Hepatocyte (in vitro differentiated cells): ENCODE data around the gene DLG2. TPM values are rescaled to one million over a fixed set of nuclear protein-coding genes. Genes with fewer than 3 reads are reported as not detected.

Experiments used
- DNase-seq: peaks from one replicate; pipeline ENCODE4 v3.0.0-alpha.2; 2016; ENCODE audit warnings: low spot score
- H2AFZ ChIP-seq: fragments of 200-600 bp; sonication (generic); 2 replicates; pipeline ENCODE4 v1.6.0; 2016; ENCODE audit warnings: antibody characterized with exemption, mild to moderate bottlenecking
- H3K27ac ChIP-seq: fragments of 200-600 bp; sonication (generic); 2 replicates; pipeline ENCODE4 v1.5.1; 2016; ENCODE audit warnings: mild to moderate bottlenecking
- H3K27me3 ChIP-seq: fragments of 200-600 bp; sonication (generic); 2 replicates; pipeline ENCODE4 v1.6.1; 2016
- H3K36me3 ChIP-seq: fragments of 200-600 bp; sonication (generic); replicated peaks from 2 replicates; pipeline ENCODE4 v1.5.1; 2016; ENCODE audit warnings: low read depth; ENCODE audit not compliant: insufficient read depth
- H3K4me1 ChIP-seq: fragments of 200-600 bp; sonication (generic); 2 replicates; pipeline ENCODE4 v1.5.1; 2016; ENCODE audit warnings: mild to moderate bottlenecking, moderate library complexity; ENCODE audit not compliant: insufficient read depth
- H3K4me2 ChIP-seq: fragments of 200-600 bp; sonication (generic); 2 replicates; pipeline ENCODE4 v1.6.0; 2016
- H3K4me3 ChIP-seq: fragments of 200-600 bp; sonication (generic); 2 replicates; pipeline ENCODE4 v1.5.1; 2016; ENCODE audit warnings: mild to moderate bottlenecking
- H3K79me2 ChIP-seq: fragments of 200-600 bp; sonication (generic); 2 replicates; pipeline ENCODE4 v1.6.0; 2017; ENCODE audit warnings: mild to moderate bottlenecking
- H3K9me2 ChIP-seq: fragments of 200-600 bp; sonication (generic); replicated peaks from 2 replicates; pipeline ENCODE4 v1.6.0; 2017; ENCODE audit warnings: mild to moderate bottlenecking; ENCODE audit not compliant: insufficient read depth
- H3K9me3 ChIP-seq: fragments of 200-600 bp; sonication (generic); 2 replicates; pipeline ENCODE4 v1.5.1; 2016; ENCODE audit warnings: low read depth, mild to moderate bottlenecking
- H4K20me1 ChIP-seq: fragments of 200-600 bp; sonication (generic); 2 replicates; pipeline ENCODE4 v1.6.0; 2016; ENCODE audit warnings: mild to moderate bottlenecking; ENCODE audit not compliant: insufficient read depth, poor library complexity, severe bottlenecking
- CTCF ChIP-seq: fragments of 200-600 bp; sonication (generic); IDR thresholded peaks from 2 replicates; pipeline ENCODE4 v1.5.1; 2016; ENCODE audit warnings: antibody characterized with exemption, mild to moderate bottlenecking; ENCODE audit not compliant: poor library complexity
- EZH2 ChIP-seq: fragments of 200-600 bp; sonication (generic); IDR thresholded peaks from 2 replicates; pipeline ENCODE4 v1.6.1; 2016; ENCODE audit warnings: antibody characterized with exemption, mild to moderate bottlenecking, borderline replicate concordance
- EZH2phosphoT487 ChIP-seq: fragments of 200-600 bp; sonication (generic); IDR thresholded peaks from one replicate; pipeline ENCODE4 v1.6.1; 2018; ENCODE audit warnings: antibody characterized with exemption, mild to moderate bottlenecking, low read depth, moderate library complexity; ENCODE audit not compliant: unreplicated experiment, severe bottlenecking
- WGBS: methylation state at CpG from one replicate; pipeline ENCODE4 v1.1.6; 2016; ENCODE audit warnings: low lambda C conversion rate; ENCODE audit errors: missing lambda C conversion rate; 5-methylcytosine and 5-hydroxymethylcytosine counted together
- polyA plus RNA-seq: library from polyadenylated mRNA; unstranded; fragments of >200 nt; fragmentation: Nextera tagmentation; extraction: Ambion mirVana; gene quantifications from 2 replicates; pipeline ENCODE4 v1.2.1, GENCODE V29; 2016
- total RNA-seq: library from RNA; depleted of rRNA; stranded (reverse); fragments of >200 nt; gene quantifications from 2 replicates; pipeline ENCODE4 v1.2.3, GENCODE V29; 2014

Gene DLG2
- total and polyA plus RNA-seq, 2 experiments from 2014 or later, result 2.6 to 6.8 TPM

- H3K4me2 ChIP-seq, result no peak overlapping the region
- no peaks in the 10 kb centered on the region for H3K27me3 ChIP-seq
- H3K9me2 ChIP-seq, result no peaks in the 10 kb centered on the region
- no peak overlapping the region for H2AFZ ChIP-seq
- H3K4me3 ChIP-seq, result no peak overlapping the region
- no peak for TF ChIP-seq EZH2phosphoT487
- TF ChIP-seq EZH2, result no peak
- no peak for TF ChIP-seq CTCF
- WGBS, result 69% methylated on average over 1 of the region's 1 CpG
- H3K4me1 ChIP-seq, result no peaks in the 10 kb centered on the region
- H4K20me1 ChIP-seq, result no peaks in the 10 kb centered on the region
- H3K9me3 ChIP-seq, result no peaks in the 10 kb centered on the region
- H3K79me2 ChIP-seq, result no peaks in the 10 kb centered on the region
- DNase-seq, result no peak
- H3K27ac ChIP-seq, result no peak overlapping the region
- no peaks in the 10 kb centered on the region for H3K36me3 ChIP-seq
These were observed 2098.3 kb downstream of the DLG2 start for GRCh38 chr11:83528877-83529276.

- Histone ChIP-seq H3K4me2 (no peak overlapping the region), H3K9me3 (no peaks in the 10 kb centered on the region), H3K79me2 (no peaks in the 10 kb centered on the region), H3K4me3 (no peak overlapping the region), H2AFZ (no peak overlapping the region), H3K4me1 (no peaks in the 10 kb centered on the region), H3K27ac (no peak overlapping the region), H4K20me1 (no peaks in the 10 kb centered on the region), H3K27me3 (no peaks in the 10 kb centered on the region), H3K9me2 (no peaks in the 10 kb centered on the region), H3K36me3 (no peaks in the 10 kb centered on the region)
- no peak for TF ChIP-seq EZH2
- WGBS, result 100% methylated on average over 1 of the region's 1 CpG
- DNase-seq, result no peak
These were observed 2098.9 kb downstream of the DLG2 start for GRCh38 chr11:83528225-83528624.

- H3K4me2 ChIP-seq, result no peak overlapping the region
- DNase-seq, result no peak
- no peaks in the 10 kb centered on the region for H3K79me2 ChIP-seq
- H3K27ac ChIP-seq, result no peak overlapping the region
- no peak overlapping the region for H3K4me3 ChIP-seq
- WGBS, result 75% methylated on average over 2 of the region's 2 CpGs
- no peaks in the 10 kb centered on the region for H3K9me2 ChIP-seq
- no peak for TF ChIP-seq EZH2
- TF ChIP-seq CTCF, result no peak
- TF ChIP-seq EZH2phosphoT487, result no peak
- H4K20me1 ChIP-seq, result no peaks in the 10 kb centered on the region
- no peaks in the 10 kb centered on the region for H3K27me3 ChIP-seq
- H3K9me3 ChIP-seq, result no peaks in the 10 kb centered on the region
- H2AFZ ChIP-seq, result no peak overlapping the region
- no peaks in the 10 kb centered on the region for H3K36me3 ChIP-seq
- H3K4me1 ChIP-seq, result no peaks in the 10 kb centered on the region
These were observed 2103.5 kb downstream of the DLG2 start for GRCh38 chr11:83523676-83524075.

GRCh38 chr11:83522911-83523310 lies 2104.2 kb downstream of the DLG2 start:
- Histone ChIP-seq H3K4me1 (no peaks in the 10 kb centered on the region), H3K4me2 (no peak overlapping the region), H3K27me3 (no peaks in the 10 kb centered on the region), H2AFZ (no peak overlapping the region), H3K9me2 (no peaks in the 10 kb centered on the region), H4K20me1 (no peaks in the 10 kb centered on the region), H3K27ac (no peak overlapping the region), H3K79me2 (no peaks in the 10 kb centered on the region), H3K4me3 (no peak overlapping the region), H3K36me3 (no peaks in the 10 kb centered on the region), H3K9me3 (no peaks in the 10 kb centered on the region)
- 66% methylated on average over 2 of the region's 2 CpGs for WGBS
- DNase-seq, result no peak
- TF ChIP-seq EZH2phosphoT487 (no peak), EZH2 (no peak), CTCF (no peak)
